H9 (cell line): ENCODE measurements around the gene S1PR3. TPM values are rescaled to one million over a fixed set of nuclear protein-coding genes. Genes with fewer than 3 reads are reported as not detected.

Experiments
- DNase-seq: peaks from one replicate; pipeline ENCODE4 v3.0.0-alpha.2; 2017
- H2AFZ ChIP-seq: one replicate; pipeline ENCODE4 v1.6.1; 2013; ENCODE audit warnings: mild to moderate bottlenecking, low read length, control low read depth, moderate library complexity
- H2AK5ac ChIP-seq: 2 replicates; pipeline ENCODE4 v1.6.1; 2013; ENCODE audit warnings: low read length, control low read depth, mixed read lengths; ENCODE audit not compliant: insufficient read length
- H2BK120ac ChIP-seq: one replicate; pipeline ENCODE4 v1.6.1; 2013; ENCODE audit warnings: low read depth, mild to moderate bottlenecking, low read length, control low read depth, inconsistent platforms; ENCODE audit not compliant: poor library complexity, severe bottlenecking
- H2BK12ac ChIP-seq: 2 replicates; pipeline ENCODE4 v1.6.1; 2013; ENCODE audit warnings: low read length, control low read depth, mixed read lengths, low read depth; ENCODE audit not compliant: insufficient read length
- H2BK15ac ChIP-seq: 2 replicates; pipeline ENCODE4 v1.6.1; 2013; ENCODE audit warnings: low read depth, low read length, control low read depth
- H2BK20ac ChIP-seq: one replicate; pipeline ENCODE4 v1.6.1; 2013; ENCODE audit warnings: low read depth, mild to moderate bottlenecking, low read length, control low read depth, inconsistent platforms; ENCODE audit not compliant: poor library complexity, severe bottlenecking
- H2BK5ac ChIP-seq: 2 replicates; pipeline ENCODE4 v1.6.1; 2013; ENCODE audit warnings: low read length, control low read depth, mixed read lengths; ENCODE audit not compliant: insufficient read length
- H3K14ac ChIP-seq: 2 replicates; pipeline ENCODE4 v1.6.1; 2013; ENCODE audit warnings: low read length, control low read depth; ENCODE audit not compliant: insufficient read depth
- H3K18ac ChIP-seq: 2 replicates; pipeline ENCODE4 v1.6.1; 2013; ENCODE audit warnings: low read depth, mild to moderate bottlenecking, mixed read lengths, low read length, control low read depth; ENCODE audit not compliant: insufficient read length
- H3K23ac ChIP-seq: 2 replicates; pipeline ENCODE4 v1.6.1; 2013; ENCODE audit warnings: low read length, control low read depth, mixed read lengths, low read depth; ENCODE audit not compliant: insufficient read length
- H3K23me2 ChIP-seq: 2 replicates; pipeline ENCODE4 v1.6.1; 2013; ENCODE audit warnings: low read depth, mild to moderate bottlenecking, mixed read lengths, low read length, control low read depth; ENCODE audit not compliant: insufficient read length, poor library complexity, severe bottlenecking
- H3K27ac ChIP-seq: 2 replicates; pipeline ENCODE4 v1.5.1; 2013; ENCODE audit warnings: low read length, control low read depth, mixed read lengths, low read depth; ENCODE audit not compliant: insufficient read length
- H3K27me3 ChIP-seq: 2 replicates; pipeline ENCODE4 v1.6.1; 2013; ENCODE audit warnings: low read length, control low read depth, inconsistent platforms; ENCODE audit not compliant: insufficient read depth
- H3K4ac ChIP-seq: 2 replicates; pipeline ENCODE4 v1.6.1; 2013; ENCODE audit warnings: low read depth, mild to moderate bottlenecking, control low read depth, inconsistent platforms, low read length, moderate library complexity
- H3K4me1 ChIP-seq: 2 replicates; pipeline ENCODE4 v1.6.1; 2013; ENCODE audit warnings: low read length, control low read depth, inconsistent platforms; ENCODE audit not compliant: insufficient read depth
- H3K4me2 ChIP-seq: 2 replicates; pipeline ENCODE4 v1.6.1; 2013; ENCODE audit warnings: low read length, control low read depth, mixed read lengths; ENCODE audit not compliant: insufficient read length, insufficient read depth
- H3K56ac ChIP-seq: 2 replicates; pipeline ENCODE4 v1.6.1; 2013; ENCODE audit warnings: low read depth, mild to moderate bottlenecking, mixed read lengths, low read length, control low read depth; ENCODE audit not compliant: insufficient read length
- H3K79me1 ChIP-seq: 2 replicates; pipeline ENCODE4 v1.6.1; 2013; ENCODE audit warnings: low read depth, mild to moderate bottlenecking, moderate library complexity, low read length, control low read depth, inconsistent platforms; ENCODE audit not compliant: insufficient read depth, poor library complexity, severe bottlenecking
- H3K79me2 ChIP-seq: 2 replicates; pipeline ENCODE4 v1.6.1; 2013; ENCODE audit warnings: low read length, control low read depth, inconsistent platforms; ENCODE audit not compliant: insufficient read depth
- H3K9ac ChIP-seq: 2 replicates; pipeline ENCODE4 v1.6.1; 2013; ENCODE audit warnings: low read length, control low read depth, mixed read lengths; ENCODE audit not compliant: insufficient read length; ENCODE audit errors: extremely low read depth
- H3K9me3 ChIP-seq: one replicate; pipeline ENCODE4 v1.6.1; 2013; ENCODE audit warnings: low read depth, low read length, inconsistent platforms; ENCODE audit not compliant: control insufficient read depth
- H3T11ph ChIP-seq: one replicate; pipeline ENCODE4 v1.6.1; 2013; ENCODE audit warnings: mild to moderate bottlenecking, low read length, control low read depth, inconsistent platforms
- H4K20me1 ChIP-seq: one replicate; pipeline ENCODE4 v1.6.1; 2013; ENCODE audit not compliant: control insufficient read depth, insufficient read length, insufficient read depth
- H4K5ac ChIP-seq: 2 replicates; pipeline ENCODE4 v1.6.1; 2013; ENCODE audit warnings: low read depth, mild to moderate bottlenecking, mixed read lengths, low read length, control low read depth; ENCODE audit not compliant: insufficient read length
- H4K8ac ChIP-seq: replicated peaks from 2 replicates; pipeline ENCODE4 v1.6.1; 2013; ENCODE audit warnings: low read length, control low read depth, mixed read lengths, low read depth; ENCODE audit not compliant: insufficient read length
- H4K91ac ChIP-seq: 2 replicates; pipeline ENCODE4 v1.6.1; 2013; ENCODE audit warnings: low read depth, mild to moderate bottlenecking, moderate library complexity, mixed read lengths, low read length, control low read depth; ENCODE audit not compliant: insufficient read length
- H3K27ac Mint-ChIP-seq, 3 experiments: 2 replicates in 2 of 3; 3 replicates in 1 of 3; pipeline ENCODE4 v1.8.0; 2020 to 2021; ENCODE audit warnings: mixed read lengths in 3 of 3, mild to moderate bottlenecking in 1 of 3, moderate library complexity in 1 of 3
- H3K27me3 Mint-ChIP-seq: 2 replicates; pipeline ENCODE4 v1.8.0; 2021; ENCODE audit warnings: low read depth, mild to moderate bottlenecking, moderate library complexity, mixed read lengths
- H3K36me3 Mint-ChIP-seq, 3 experiments: 2 replicates in 2 of 3; 3 replicates in 1 of 3; pipeline ENCODE4 v1.8.0; 2020 to 2021; ENCODE audit warnings: low read depth in 3 of 3, mixed read lengths in 3 of 3; ENCODE audit not compliant: insufficient read depth in 1 of 3
- H3K4me1 Mint-ChIP-seq, 2 experiments: 2 replicates each; pipeline ENCODE4 v1.8.0; 2020; ENCODE audit warnings: mixed read lengths in 2 of 2
- H3K4me3 Mint-ChIP-seq, 2 experiments: 2 replicates in 1 of 2; 3 replicates in 1 of 2; pipeline ENCODE4 v1.8.0; 2020 to 2021; ENCODE audit warnings: mild to moderate bottlenecking in 2 of 2, mixed read lengths in 2 of 2, moderate library complexity in 1 of 2
- H3K9me3 Mint-ChIP-seq, 2 experiments: 2 replicates in 1 of 2; 3 replicates in 1 of 2; pipeline ENCODE4 v1.8.0; 2020; ENCODE audit warnings: mild to moderate bottlenecking in 2 of 2, mixed read lengths in 2 of 2, moderate library complexity in 1 of 2
- CTCF ChIP-seq: fragments of 200-600 bp; sonication (generic); conservative IDR thresholded peaks from 3 replicates; pipeline ENCODE4 v1.8.0; 2021; ENCODE audit warnings: antibody characterized with exemption, mild to moderate bottlenecking
- WGBS: extraction: QIAGEN DNeasy Blood & Tissue Kit; methylation state at CpG from one replicate; pipeline ENCODE4 v1.1.7; 2013; ENCODE audit warnings: missing lambda C conversion rate, low lambda C conversion rate, mixed read lengths; ENCODE audit not compliant: insufficient read length; ENCODE audit errors: extremely low coverage; 5-methylcytosine and 5-hydroxymethylcytosine counted together
- total RNA-seq: library from RNA; stranded (reverse); gene quantifications from 2 replicates; pipeline ENCODE4 v1.2.1, GENCODE V29; 2021

The S1PR3 gene
- total RNA-seq, 1 experiment from 2014 or later, result 3.3 TPM

GRCh38 chr9:89024727-89025126, 33.5 kb downstream of the S1PR3 start:
- Mint-ChIP-seq H3K4me1 (peaks cover 15 to 18% of the 10 kb centered on the region in 2 experiments), H3K4me3 (no peak overlapping the region), H3K27me3 (peaks cover 1% of the 10 kb centered on the region; the same call in 1 of the 2 replicates), H3K9me3 (peaks cover 0 to 6% of the 10 kb centered on the region in 2 experiments; a peak in 3 of 5 replicates), H3K27ac (no peak overlapping the region; a peak in 1 of 7 replicates), H3K36me3 (peaks cover 0 to 11% (median 3%) of the 10 kb centered on the region in 3 experiments; a peak in 4 of 7 replicates)
- no peak overlapping the region for H3K9ac ChIP-seq
- H3K79me1 ChIP-seq, result no peaks in the 10 kb centered on the region
- no peak for TF ChIP-seq CTCF
- H2AFZ ChIP-seq, result no peak overlapping the region
- no peaks in the 10 kb centered on the region for H3K9me3 ChIP-seq
- no peak overlapping the region for H4K91ac ChIP-seq
- H3K56ac ChIP-seq, result no peak overlapping the region
- no CpG with 5 or more reads among the region's 4 CpGs for WGBS
- DNase-seq, result no peak
- no peaks in the 10 kb centered on the region for H3K27me3 ChIP-seq
- H2BK20ac ChIP-seq, result no peak overlapping the region
- H3K27ac ChIP-seq, result no peak overlapping the region
- no peak overlapping the region for H3K14ac ChIP-seq
- H4K20me1 ChIP-seq, result no peaks in the 10 kb centered on the region
- H3K23me2 ChIP-seq, result no peaks in the 10 kb centered on the region
- no peak overlapping the region for H3K23ac ChIP-seq
- no peak overlapping the region for H3K18ac ChIP-seq
- H3K4me1 ChIP-seq, result peaks cover 7% of the 10 kb centered on the region; the same call in 1 of the 2 replicates
- H4K8ac ChIP-seq, result no peak overlapping the region
- no peak overlapping the region for H3K4ac ChIP-seq
- H3K79me2 ChIP-seq, result no peaks in the 10 kb centered on the region
- no peak overlapping the region for H3K4me2 ChIP-seq
- H3T11ph ChIP-seq, result no peak overlapping the region
- H2BK120ac ChIP-seq, result no peak overlapping the region
- no peak overlapping the region for H2BK15ac ChIP-seq
- H4K5ac ChIP-seq, result no peak overlapping the region
- H2BK5ac ChIP-seq, result no peak overlapping the region
- H2AK5ac ChIP-seq, result no peak overlapping the region
- H2BK12ac ChIP-seq, result no peak overlapping the region
